PFSK-1 (cell line): ENCODE measurements around the gene STK17B.

Experiments used
- FOXP2 ChIP-seq: optimal IDR thresholded peaks from 2 replicates; pipeline ENCODE3; 2011; ENCODE audit warnings: borderline replicate concordance, control low read depth, inconsistent platforms; ENCODE audit not compliant: insufficient read depth; ENCODE audit errors: extremely low read length, extremely low read depth
- POLR2AphosphoS5 ChIP-seq: IDR thresholded peaks from 2 replicates; pipeline ENCODE4 v1.6.1; 2012; ENCODE audit warnings: low read depth, mild to moderate bottlenecking, control low read depth, low read length, moderate library complexity
- REST ChIP-seq, 2 experiments: IDR thresholded peaks; 2 replicates each; pipeline versions ENCODE4 v1.6.1 to v1.8.0; 2011 to 2012; ENCODE audit warnings: low read depth in 2 of 2, low read length in 2 of 2, control low read depth in 1 of 2, inconsistent platforms in 1 of 2, mild to moderate bottlenecking in 1 of 2, moderate library complexity in 1 of 2; ENCODE audit not compliant: insufficient read depth in 1 of 2
- SIN3A ChIP-seq: IDR thresholded peaks from 2 replicates; pipeline ENCODE4 v1.6.1; 2012; ENCODE audit warnings: mild to moderate bottlenecking, low read length, moderate library complexity, borderline replicate concordance; ENCODE audit not compliant: insufficient read depth
- TAF1 ChIP-seq: IDR thresholded peaks from 2 replicates; pipeline ENCODE4 v1.6.1; 2012; ENCODE audit warnings: low read length, control low read depth, borderline replicate concordance; ENCODE audit not compliant: insufficient read depth

Gene STK17B

GRCh38 chr2:196166876-196167275 is 4.5 kb downstream of the STK17B start:
- TF ChIP-seq POLR2AphosphoS5 (no peak), SIN3A (no peak), FOXP2 (no peak), REST (IDR thresholded peaks at IDR 0.05; ENCODE audit: insufficient read depth in 1 of 2, low read depth in 2 of 2, low read length in 2 of 2) (no peak), TAF1 (no peak)

GRCh38 chr2:196165016-196165415 is 6.4 kb downstream of the STK17B start:
- TF ChIP-seq REST (IDR thresholded peaks at IDR 0.05; ENCODE audit: insufficient read depth in 1 of 2, low read depth in 2 of 2, low read length in 2 of 2) (no peak), SIN3A (no peak), FOXP2 (no peak)

GRCh38 chr2:196163285-196163684 is 8.1 kb downstream of the STK17B start:
- TF ChIP-seq TAF1: no peak
- TF ChIP-seq REST (IDR thresholded peaks at IDR 0.05; ENCODE audit: insufficient read depth in 1 of 2, low read depth in 2 of 2, low read length in 2 of 2): no peak
- TF ChIP-seq SIN3A: no peak
- TF ChIP-seq FOXP2: no peak
- no peak for TF ChIP-seq POLR2AphosphoS5

GRCh38 chr2:196162586-196163175 is 8.7 kb downstream of the STK17B start:
- TF ChIP-seq SIN3A (no peak), FOXP2 (no peak), POLR2AphosphoS5 (no peak), REST (IDR thresholded peaks at IDR 0.05; ENCODE audit: insufficient read depth in 1 of 2, low read depth in 2 of 2, low read length in 2 of 2) (no peak), TAF1 (no peak)

GRCh38 chr2:196160946-196161345 is 10.4 kb downstream of the STK17B start:
- TF ChIP-seq REST (IDR thresholded peaks at IDR 0.05; ENCODE audit: insufficient read depth in 1 of 2, low read depth in 2 of 2, low read length in 2 of 2): no peak
- no peak for TF ChIP-seq FOXP2
- no peak for TF ChIP-seq SIN3A
- TF ChIP-seq TAF1: no peak
- no peak for TF ChIP-seq POLR2AphosphoS5
